Esophagus muscularis mucosa (tissue), 4 donors: ENCODE measurements around the gene CAMSAP2.

Experiments
- CTCF ChIP-seq, 3 experiments: fragments of 200-600 bp in 2 of 3; fragments of 450-650 bp in 1 of 3; sonication (generic) in 2 of 3; IDR thresholded peaks; one replicate each; pipeline ENCODE4 v1.5.1; 2017 to 2019; ENCODE audit warnings: antibody characterized with exemption in 3 of 3, mild to moderate bottlenecking in 2 of 3, moderate library complexity in 1 of 3
- EP300 ChIP-seq: sonication (generic); formaldehyde crosslinking; IDR thresholded peaks from one replicate; pipeline ENCODE4 v1.6.1; 2017; ENCODE audit warnings: antibody characterized with exemption
- POLR2AphosphoS5 ChIP-seq, 2 donors: sonication (generic); formaldehyde crosslinking; IDR thresholded peaks; one replicate each; pipeline ENCODE4 v1.6.1; 2017; ENCODE audit warnings: antibody characterized with exemption in 2 of 2

- no peak for TF ChIP-seq CTCF (IDR thresholded peaks at IDR 0.05)
- no peak for TF ChIP-seq POLR2AphosphoS5 (IDR thresholded peaks at IDR 0.05)
- no peak for TF ChIP-seq EP300
Observed at GRCh38 chr1:200885623-200886402, 147.1 kb downstream of the CAMSAP2 start.
